ENCODE data around the gene SYNGR2.
"Not testable (repeated sequence)": the region's sequence is repeated elsewhere in the genome, so short reads cannot be mapped to it uniquely, and the experiment has no call there.

The SYNGR2 gene

GRCh38 chr17:78132767-78133178, 35.6 kb upstream of the SYNGR2 start:
- peak overlapping the region; percentile 100 for H3K4me3 Mint-ChIP-seq
- H3K4me1 Mint-ChIP-seq: peaks cover 67% of the 10 kb centered on the region
- peaks cover 77% of the 10 kb centered on the region for H3K36me3 Mint-ChIP-seq (ENCODE audit: insufficient read depth)
- no peak for ATAC-seq (replicated peaks; ENCODE audit: extremely low read depth, poor library complexity, severe bottlenecking)
- H3K27ac Mint-ChIP-seq (ENCODE audit: low read depth): peak overlapping the region; percentile 8
- DNase-seq (ENCODE audit: low spot score in 2 of 2): peak in 1 of 2 donors; percentile 37
- H3K27me3 Mint-ChIP-seq: no peaks in the 10 kb centered on the region
- no peaks in the 10 kb centered on the region for H3K9me3 Mint-ChIP-seq

- Mint-ChIP-seq H3K36me3 (ENCODE audit: insufficient read depth) (peaks cover 80% of the 10 kb centered on the region), H3K9me3 (no peaks in the 10 kb centered on the region), H3K4me3 (peak overlapping the region; percentile 100), H3K4me1 (peaks cover 73% of the 10 kb centered on the region), H3K27ac (ENCODE audit: low read depth) (peak overlapping the region; percentile 8), H3K27me3 (no peaks in the 10 kb centered on the region)
- DNase-seq (ENCODE audit: low spot score in 2 of 2) (no peak), ATAC-seq (replicated peaks; ENCODE audit: extremely low read depth, poor library complexity, severe bottlenecking) (no peak)
Measured at GRCh38 chr17:78133179-78133951, 35.0 kb upstream of the SYNGR2 start.

GRCh38 chr17:78133971-78134898, 34.1 kb upstream of the SYNGR2 start:
- peaks cover 78% of the 10 kb centered on the region for H3K36me3 Mint-ChIP-seq (ENCODE audit: insufficient read depth)
- peaks cover 76% of the 10 kb centered on the region for H3K4me1 Mint-ChIP-seq
- no peaks in the 10 kb centered on the region for H3K27me3 Mint-ChIP-seq
- no peaks in the 10 kb centered on the region for H3K9me3 Mint-ChIP-seq
- peak; percentile 33 for ATAC-seq (replicated peaks; ENCODE audit: extremely low read depth, poor library complexity, severe bottlenecking)
- peak overlapping the region; percentile 8 for H3K27ac Mint-ChIP-seq (ENCODE audit: low read depth)
- H3K4me3 Mint-ChIP-seq: peak overlapping the region; percentile 100
- DNase-seq (ENCODE audit: low spot score in 2 of 2): peak; percentile 74 to 76

- Mint-ChIP-seq H3K4me3 (peak overlapping the region; percentile 100), H3K4me1 (peaks cover 75% of the 10 kb centered on the region), H3K36me3 (ENCODE audit: insufficient read depth) (peaks cover 76% of the 10 kb centered on the region), H3K9me3 (no peaks in the 10 kb centered on the region), H3K27me3 (no peaks in the 10 kb centered on the region), H3K27ac (ENCODE audit: low read depth) (peak overlapping the region; percentile 54)
- DNase-seq (ENCODE audit: low spot score in 2 of 2): no peak
- ATAC-seq (replicated peaks; ENCODE audit: extremely low read depth, poor library complexity, severe bottlenecking): no peak
Measured at GRCh38 chr17:78134899-78135385, 33.4 kb upstream of the SYNGR2 start.

GRCh38 chr17:78135858-78136500, 32.4 kb upstream of the SYNGR2 start:
- Mint-ChIP-seq H3K27ac (ENCODE audit: low read depth) (peak overlapping the region; percentile 54), H3K36me3 (ENCODE audit: insufficient read depth) (peaks cover 75% of the 10 kb centered on the region), H3K9me3 (no peaks in the 10 kb centered on the region), H3K27me3 (no peaks in the 10 kb centered on the region), H3K4me1 (peaks cover 72% of the 10 kb centered on the region), H3K4me3 (peak overlapping the region; percentile 31)
- ATAC-seq (replicated peaks; ENCODE audit: extremely low read depth, poor library complexity, severe bottlenecking) (no peak), DNase-seq (ENCODE audit: low spot score in 2 of 2) (no peak)

- DNase-seq (ENCODE audit: low spot score in 2 of 2) (peak in 1 of 2 donors; percentile 42), ATAC-seq (replicated peaks; ENCODE audit: extremely low read depth, poor library complexity, severe bottlenecking) (no peak)
- H3K9me3 Mint-ChIP-seq: no peaks in the 10 kb centered on the region
- no peaks in the 10 kb centered on the region for H3K27me3 Mint-ChIP-seq
- H3K27ac Mint-ChIP-seq (ENCODE audit: low read depth): peak overlapping the region; percentile 79
- H3K4me3 Mint-ChIP-seq: peak overlapping the region; percentile 41
- peaks cover 69% of the 10 kb centered on the region for H3K36me3 Mint-ChIP-seq (ENCODE audit: insufficient read depth)
- H3K4me1 Mint-ChIP-seq: peaks cover 80% of the 10 kb centered on the region
Measured at GRCh38 chr17:78137392-78138203, 30.8 kb upstream of the SYNGR2 start.

- ATAC-seq (replicated peaks; ENCODE audit: extremely low read depth, poor library complexity, severe bottlenecking) (no peak), DNase-seq (ENCODE audit: low spot score in 2 of 2) (no peak)
- H3K27me3 Mint-ChIP-seq: no peaks in the 10 kb centered on the region
- peak overlapping the region; percentile 79 for H3K27ac Mint-ChIP-seq (ENCODE audit: low read depth)
- no peaks in the 10 kb centered on the region for H3K9me3 Mint-ChIP-seq
- H3K4me1 Mint-ChIP-seq: peaks cover 80% of the 10 kb centered on the region
- peaks cover 65% of the 10 kb centered on the region for H3K36me3 Mint-ChIP-seq (ENCODE audit: insufficient read depth)
- peak overlapping the region; percentile 41 for H3K4me3 Mint-ChIP-seq
Measured at GRCh38 chr17:78138204-78139060, 29.9 kb upstream of the SYNGR2 start.

- Mint-ChIP-seq H3K4me1 (peaks cover 74% of the 10 kb centered on the region), H3K27ac (ENCODE audit: low read depth) (peak overlapping the region; percentile 72), H3K36me3 (ENCODE audit: insufficient read depth) (peaks cover 54% of the 10 kb centered on the region), H3K4me3 (peak overlapping the region; percentile 39)
- not testable (repeated sequence) for ATAC-seq (replicated peaks; ENCODE audit: extremely low read depth, poor library complexity, severe bottlenecking); DNase-seq (ENCODE audit: low spot score in 2 of 2); H3K9me3 Mint-ChIP-seq; H3K27me3 Mint-ChIP-seq
Measured at GRCh38 chr17:78139861-78140168, 28.6 kb upstream of the SYNGR2 start.

- H3K27ac Mint-ChIP-seq (ENCODE audit: low read depth): peak overlapping the region; percentile 72
- H3K4me1 Mint-ChIP-seq: peaks cover 72% of the 10 kb centered on the region
- ATAC-seq (replicated peaks; ENCODE audit: extremely low read depth, poor library complexity, severe bottlenecking): peak; percentile 90
- no peaks in the 10 kb centered on the region for H3K9me3 Mint-ChIP-seq
- H3K36me3 Mint-ChIP-seq (ENCODE audit: insufficient read depth): peaks cover 50% of the 10 kb centered on the region
- peak; percentile 93 to 95 for DNase-seq (ENCODE audit: low spot score in 2 of 2)
- H3K4me3 Mint-ChIP-seq: peak overlapping the region; percentile 39
- H3K27me3 Mint-ChIP-seq: no peaks in the 10 kb centered on the region
Measured at GRCh38 chr17:78140169-78141051, 28.0 kb upstream of the SYNGR2 start.

- no peaks in the 10 kb centered on the region for H3K27me3 Mint-ChIP-seq
- H3K4me1 Mint-ChIP-seq: peaks cover 61% of the 10 kb centered on the region
- no peak for DNase-seq (ENCODE audit: low spot score in 2 of 2)
- no peaks in the 10 kb centered on the region for H3K9me3 Mint-ChIP-seq
- ATAC-seq (replicated peaks; ENCODE audit: extremely low read depth, poor library complexity, severe bottlenecking): no peak
- no peak overlapping the region for H3K27ac Mint-ChIP-seq (ENCODE audit: low read depth)
- H3K36me3 Mint-ChIP-seq (ENCODE audit: insufficient read depth): peaks cover 38% of the 10 kb centered on the region
- H3K4me3 Mint-ChIP-seq: no peak overlapping the region
Measured at GRCh38 chr17:78141437-78142118, 26.8 kb upstream of the SYNGR2 start.
